H1 (cell line): Measurements from ENCODE around the gene RSPH6A. TPM values are rescaled to one million over a fixed set of nuclear protein-coding genes. Genes with fewer than 3 reads are reported as not detected.

Experiments used
- FOSL1 ChIP-seq: IDR thresholded peaks from 2 replicates; pipeline ENCODE4 v1.6.1; 2011; ENCODE audit warnings: mild to moderate bottlenecking, low read depth, low read length, moderate library complexity; ENCODE audit not compliant: insufficient read depth
- GABPA ChIP-seq: IDR thresholded peaks from 2 replicates; pipeline ENCODE4 v1.6.1; 2011; ENCODE audit warnings: mild to moderate bottlenecking, low read length, moderate library complexity, borderline replicate concordance; ENCODE audit not compliant: insufficient read depth
- KDM4A ChIP-seq: IDR thresholded peaks from one replicate; pipeline ENCODE4 v1.7.1; 2012; ENCODE audit warnings: low read depth, mild to moderate bottlenecking, moderate library complexity, low read length, inconsistent platforms; ENCODE audit not compliant: severe bottlenecking
- RAD21 ChIP-seq, 2 experiments: IDR thresholded peaks in 1 of 2; conservative IDR thresholded peaks in 1 of 2; 2 replicates each; pipeline ENCODE4 v1.6.1; 2011; ENCODE audit warnings: low read depth in 2 of 2, low read length in 2 of 2, improper control_type of control experiment in 1 of 2, inconsistent platforms in 1 of 2, mild to moderate bottlenecking in 1 of 2, moderate library complexity in 1 of 2
- SIN3A ChIP-seq, 2 experiments: IDR thresholded peaks in 1 of 2; conservative IDR thresholded peaks in 1 of 2; 2 replicates each; pipeline ENCODE4 v1.6.1; 2011 to 2012; ENCODE audit warnings: low read length in 2 of 2, improper control_type of control experiment in 1 of 2, low read depth in 1 of 2, mild to moderate bottlenecking in 1 of 2
- SIX5 ChIP-seq: IDR thresholded peaks from 2 replicates; pipeline ENCODE4 v1.6.1; 2011; ENCODE audit warnings: mild to moderate bottlenecking, low read depth, low read length
- TBP ChIP-seq: IDR thresholded peaks from 2 replicates; pipeline ENCODE4 v1.6.1; 2011; ENCODE audit warnings: low read depth, low read length, improper control_type of control experiment
- polyA plus RNA-seq, 7 experiments: library from polyadenylated mRNA; depleted of rRNA in 3 of 7; stranded (reverse) in 5 of 7; unstranded in 2 of 7; fragments of >200 nt in 5 of 7; fragments of 200-250 nt in 2 of 7; gene quantifications; 1 replicate in 5 of 7; 2 replicates in 1 of 7; 4 replicates in 1 of 7; pipeline versions ENCODE4 v1.2.1 to v1.2.3, GENCODE V29; 2011 to 2013; ENCODE audit warnings: missing spikeins in 2 of 7, mixed read lengths in 2 of 7
- total RNA-seq: library from RNA; stranded (reverse); fragmentation: NEBNext Ultra II Directional; extraction: Animal tissue kit (Norgen Biotek cat#: 25700); gene quantifications from 2 replicates; pipeline ENCODE4 v1.2.1, GENCODE V29; 2021
- TF ChIP-seq, protein P1 (sequence below): IDR thresholded peaks from 2 replicates; pipeline ENCODE4 v1.6.1; 2012; ENCODE audit warnings: inconsistent platforms

The RSPH6A gene
- total and polyA plus RNA-seq, 2 of the 8 experiments (the other 6 are each of a cell fraction or from before 2014, with no cell fraction given): 0.05 to 0.19 TPM

DNA sequence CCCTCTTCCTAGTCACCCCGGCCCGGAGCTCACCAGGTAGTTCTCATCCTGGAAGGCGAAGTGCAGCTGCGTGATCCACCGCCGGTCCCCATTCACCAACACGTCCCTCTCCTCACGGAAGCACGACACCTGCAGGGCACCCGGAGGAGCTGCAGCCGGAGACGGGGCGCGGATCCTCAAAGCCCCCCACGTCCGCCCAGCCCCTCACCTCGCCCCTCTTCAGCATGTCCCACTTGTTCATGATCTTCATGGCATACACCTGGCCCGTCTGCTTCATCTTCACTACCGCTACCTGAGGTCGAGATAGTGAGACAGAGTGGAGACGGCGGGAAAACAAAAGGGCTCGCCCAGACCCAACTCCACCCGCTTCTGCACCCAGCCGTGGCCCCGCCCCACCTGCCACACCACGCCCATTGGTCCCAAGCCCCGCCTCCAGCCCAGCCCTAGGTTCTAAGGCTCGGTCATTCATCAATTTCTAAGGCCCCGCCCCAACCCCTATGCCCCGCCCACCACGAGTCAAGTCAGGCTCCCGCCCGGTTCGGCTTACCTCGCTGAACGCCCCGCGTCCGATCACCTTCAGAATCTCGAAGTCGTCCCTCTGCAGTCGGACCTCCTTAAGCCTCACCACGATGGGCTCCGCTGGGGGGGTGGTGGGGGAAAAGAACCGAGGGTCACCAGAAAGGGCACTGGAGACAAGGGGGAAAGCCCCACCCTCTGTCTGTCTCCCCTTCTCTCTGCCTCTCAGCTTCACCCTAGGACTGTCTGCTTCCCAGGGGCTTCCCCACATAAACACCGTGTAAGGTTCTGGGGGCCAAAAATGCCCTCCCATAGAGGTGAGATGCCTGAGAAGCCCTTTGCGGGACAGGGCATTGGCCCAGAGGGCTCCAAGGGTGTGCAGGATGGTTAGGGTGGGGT lies 35.6 kb downstream of the RSPH6A start (continued):
- TF ChIP-seq, protein P1, sequence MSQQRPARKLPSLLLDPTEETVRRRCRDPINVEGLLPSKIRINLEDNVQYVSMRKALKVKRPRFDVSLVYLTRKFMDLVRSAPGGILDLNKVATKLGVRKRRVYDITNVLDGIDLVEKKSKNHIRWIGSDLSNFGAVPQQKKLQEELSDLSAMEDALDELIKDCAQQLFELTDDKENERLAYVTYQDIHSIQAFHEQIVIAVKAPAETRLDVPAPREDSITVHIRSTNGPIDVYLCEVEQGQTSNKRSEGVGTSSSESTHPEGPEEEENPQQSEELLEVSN: 0 out of 2 replicates have a peak, but pooled peaks have one; percentile 10
- 0 out of 2 replicates have a peak, but pooled peaks have one; percentile 25 for TF ChIP-seq GABPA
- TF ChIP-seq SIN3A (conservative IDR thresholded peaks at IDR 0.05 in 1 of 2, IDR thresholded peaks at IDR 0.05 in 1 of 2; ENCODE audit: low read depth in 1 of 2, low read length in 2 of 2): 0 out of 4 replicates have a peak, but pooled peaks of 1 of the 2 experiments have one; percentile 21
- no peak for TF ChIP-seq FOSL1
- peak; percentile 30 for TF ChIP-seq KDM4A
- no peak for TF ChIP-seq SIX5
- TF ChIP-seq RAD21 (IDR thresholded peaks at IDR 0.05 in 1 of 2, conservative IDR thresholded peaks at IDR 0.05 in 1 of 2; ENCODE audit: low read depth in 2 of 2, low read length in 2 of 2): peak; percentile 45 to 52; a peak in 3 of 4 replicates
- 0 out of 2 replicates have a peak, but pooled peaks have one; percentile 5 for TF ChIP-seq TBP
- TF ChIP-seq, all 59 proteins: peak for 12
